Type B pancreatic cell (in vitro differentiated cells): Measurements from ENCODE around the gene ARSH. TPM values are rescaled to one million over a fixed set of nuclear protein-coding genes. Genes with fewer than 3 reads are reported as not detected.
A peak's percentile ranks its signal among the peaks of the same experiment; 100 is the strongest.
"Not testable (repeated sequence)": the region's sequence is repeated elsewhere in the genome, so short reads cannot be mapped to it uniquely, and the experiment has no call there.

ENCODE experiments used
- DNase-seq: peaks from one replicate; pipeline ENCODE4 v3.0.0; 2021; ENCODE audit warnings: mixed read lengths; ENCODE audit not compliant: unreplicated experiment; ENCODE audit errors: extremely low spot score
- H3K27ac Mint-ChIP-seq: 2 replicates; pipeline ENCODE4 v1.8.0; 2021; ENCODE audit warnings: mild to moderate bottlenecking, mixed read lengths
- H3K27me3 Mint-ChIP-seq: 2 replicates; pipeline ENCODE4 v1.8.0; 2021; ENCODE audit warnings: mixed read lengths
- H3K36me3 Mint-ChIP-seq: 2 replicates; pipeline ENCODE4 v1.8.0; 2021; ENCODE audit warnings: mixed read lengths
- H3K4me1 Mint-ChIP-seq: one replicate; pipeline ENCODE4 v1.8.0; 2021; ENCODE audit warnings: mixed read lengths; ENCODE audit not compliant: unreplicated experiment
- H3K4me3 Mint-ChIP-seq: 2 replicates; pipeline ENCODE4 v1.8.0; 2021; ENCODE audit warnings: mild to moderate bottlenecking, mixed read lengths
- H3K9me3 Mint-ChIP-seq: 2 replicates; pipeline ENCODE4 v1.8.0; 2021; ENCODE audit warnings: mixed read lengths
- long read RNA-seq: library from polyadenylated mRNA; unstranded; transcript quantifications from one replicate; pipeline ENCODE4 v2.0.0, GENCODE V29; 2020
- total RNA-seq: library from RNA; stranded (reverse); gene quantifications from 2 replicates; pipeline ENCODE4 v1.2.1, GENCODE V29; 2021; ENCODE audit warnings: low replicate concordance
- TF ChIP-seq, protein P1 (sequence below): fragments of 200-600 bp; sonication (generic); conservative IDR thresholded peaks from 2 replicates; pipeline ENCODE4 v1.5.0; 2021; ENCODE audit warnings: antibody characterized with exemption, mild to moderate bottlenecking

The ARSH gene, protein sequence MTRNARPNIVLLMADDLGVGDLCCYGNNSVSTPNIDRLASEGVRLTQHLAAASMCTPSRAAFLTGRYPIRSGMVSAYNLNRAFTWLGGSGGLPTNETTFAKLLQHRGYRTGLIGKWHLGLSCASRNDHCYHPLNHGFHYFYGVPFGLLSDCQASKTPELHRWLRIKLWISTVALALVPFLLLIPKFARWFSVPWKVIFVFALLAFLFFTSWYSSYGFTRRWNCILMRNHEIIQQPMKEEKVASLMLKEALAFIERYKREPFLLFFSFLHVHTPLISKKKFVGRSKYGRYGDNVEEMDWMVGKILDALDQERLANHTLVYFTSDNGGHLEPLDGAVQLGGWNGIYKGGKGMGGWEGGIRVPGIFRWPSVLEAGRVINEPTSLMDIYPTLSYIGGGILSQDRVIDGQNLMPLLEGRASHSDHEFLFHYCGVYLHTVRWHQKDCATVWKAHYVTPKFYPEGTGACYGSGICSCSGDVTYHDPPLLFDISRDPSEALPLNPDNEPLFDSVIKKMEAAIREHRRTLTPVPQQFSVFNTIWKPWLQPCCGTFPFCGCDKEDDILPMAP
- total RNA-seq = 0.24 TPM in 1 of 2 replicates, not detected in the other
- long read RNA-seq, partial matches to known transcripts = 0 of 1 reads
- long read RNA-seq, other reads (novel, unspliced or antisense) = 1 of 1 reads

DNA sequence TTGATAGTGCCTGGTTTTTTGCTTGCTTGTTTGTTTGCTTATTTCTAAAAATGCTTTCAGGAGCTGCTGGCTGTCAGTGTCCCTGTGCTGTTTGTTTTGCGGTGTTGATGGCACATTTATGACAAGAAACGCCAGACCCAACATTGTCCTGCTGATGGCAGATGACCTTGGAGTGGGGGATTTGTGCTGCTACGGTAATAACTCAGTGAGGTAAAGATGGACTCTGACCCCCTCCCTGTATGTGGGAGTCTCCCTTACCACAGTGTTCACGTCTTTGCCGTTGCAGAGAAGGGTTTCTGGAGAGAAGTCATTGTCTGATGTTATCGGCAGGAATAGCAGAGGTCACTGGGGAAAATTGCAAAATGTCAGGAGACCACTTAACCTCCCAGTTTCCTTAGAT lies at the start of gene ARSH:
Gene ARSH, plus strand, starts transcription at position 52 of the 400 bp plus-strand sequence. Its CDS starts 67 bp downstream, at position 119.
- Mint-ChIP-seq H3K27me3 (no peaks in the 10 kb centered on the region), H3K36me3 (peaks cover 4% of the 10 kb centered on the region), H3K4me3 (no peak within 1 kb of the TSS), H3K9me3 (peaks cover 9% of the 10 kb centered on the region), H3K4me1 (no peaks in the 10 kb centered on the region), H3K27ac (no peak within 1 kb of the TSS)
- TF ChIP-seq, protein P1, sequence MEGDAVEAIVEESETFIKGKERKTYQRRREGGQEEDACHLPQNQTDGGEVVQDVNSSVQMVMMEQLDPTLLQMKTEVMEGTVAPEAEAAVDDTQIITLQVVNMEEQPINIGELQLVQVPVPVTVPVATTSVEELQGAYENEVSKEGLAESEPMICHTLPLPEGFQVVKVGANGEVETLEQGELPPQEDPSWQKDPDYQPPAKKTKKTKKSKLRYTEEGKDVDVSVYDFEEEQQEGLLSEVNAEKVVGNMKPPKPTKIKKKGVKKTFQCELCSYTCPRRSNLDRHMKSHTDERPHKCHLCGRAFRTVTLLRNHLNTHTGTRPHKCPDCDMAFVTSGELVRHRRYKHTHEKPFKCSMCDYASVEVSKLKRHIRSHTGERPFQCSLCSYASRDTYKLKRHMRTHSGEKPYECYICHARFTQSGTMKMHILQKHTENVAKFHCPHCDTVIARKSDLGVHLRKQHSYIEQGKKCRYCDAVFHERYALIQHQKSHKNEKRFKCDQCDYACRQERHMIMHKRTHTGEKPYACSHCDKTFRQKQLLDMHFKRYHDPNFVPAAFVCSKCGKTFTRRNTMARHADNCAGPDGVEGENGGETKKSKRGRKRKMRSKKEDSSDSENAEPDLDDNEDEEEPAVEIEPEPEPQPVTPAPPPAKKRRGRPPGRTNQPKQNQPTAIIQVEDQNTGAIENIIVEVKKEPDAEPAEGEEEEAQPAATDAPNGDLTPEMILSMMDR = no peak
- no peak for DNase-seq

DNA sequence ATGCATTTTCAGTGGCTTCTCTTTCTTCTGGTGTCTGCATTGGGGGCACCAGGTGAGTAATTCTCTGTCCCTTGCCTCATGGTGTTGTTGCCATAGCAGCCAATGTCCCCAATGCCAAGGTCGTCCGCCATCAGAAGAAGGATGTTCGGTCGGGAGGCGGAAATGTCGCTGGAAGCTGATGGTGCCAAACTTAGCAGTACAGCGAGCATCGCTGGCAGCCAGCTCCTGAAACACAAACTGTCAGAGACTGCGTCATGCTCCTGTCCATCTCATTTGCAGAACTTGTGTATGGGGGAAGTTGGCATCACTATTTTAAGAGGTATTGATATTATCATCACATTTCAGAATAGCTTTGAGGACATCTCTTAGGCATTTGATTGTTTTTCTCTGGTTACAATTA lies 48.1 kb upstream of the ARSH start:
- Mint-ChIP-seq H3K9me3 (no peaks in the 10 kb centered on the region), H3K27ac (no peak overlapping the region), H3K27me3 (no peaks in the 10 kb centered on the region), H3K4me3 (no peak overlapping the region), H3K4me1 (peaks cover 18% of the 10 kb centered on the region), H3K36me3 (peaks cover 9% of the 10 kb centered on the region)
- TF ChIP-seq, protein P1 = no peak
- no peak for DNase-seq

DNA sequence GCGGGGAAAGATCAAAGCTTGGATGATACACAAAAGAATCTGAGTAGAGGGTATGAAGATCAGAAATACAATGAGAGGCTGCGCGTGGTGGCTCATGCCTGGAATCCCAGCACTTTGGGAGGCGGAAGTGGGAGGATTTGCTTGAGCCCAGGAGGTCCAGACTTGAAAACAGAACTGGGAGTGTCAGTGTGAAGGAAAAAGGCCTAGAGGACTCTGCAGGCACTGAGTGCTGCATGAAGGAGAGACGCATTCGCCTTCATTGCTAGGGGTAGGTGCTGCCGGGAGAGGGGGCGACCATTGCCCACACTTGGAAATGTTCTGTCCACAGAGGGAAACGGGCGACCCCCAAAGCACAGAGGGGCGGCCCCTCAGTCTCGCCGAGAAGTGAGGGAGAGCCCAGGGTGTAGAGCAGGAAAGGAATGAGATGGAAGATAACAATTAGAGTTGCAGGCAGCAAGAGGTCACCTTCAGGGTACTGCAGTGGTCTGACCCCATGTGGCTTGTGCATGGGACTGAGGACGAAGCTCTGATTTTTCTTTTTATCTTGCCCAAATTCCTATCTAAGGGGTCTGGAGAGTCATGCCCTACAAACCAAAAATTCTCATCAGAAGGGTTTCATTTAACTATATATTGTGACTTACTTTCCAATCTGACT lies 45.4 kb upstream of the ARSH start:
- Mint-ChIP-seq H3K4me1 (peaks cover 28% of the 10 kb centered on the region), H3K27ac (no peak overlapping the region), H3K9me3 (no peaks in the 10 kb centered on the region), H3K27me3 (no peaks in the 10 kb centered on the region), H3K36me3 (peaks cover 7% of the 10 kb centered on the region), H3K4me3 (no peak overlapping the region)
- TF ChIP-seq, protein P1 = no peak
- DNase-seq = no peak

DNA sequence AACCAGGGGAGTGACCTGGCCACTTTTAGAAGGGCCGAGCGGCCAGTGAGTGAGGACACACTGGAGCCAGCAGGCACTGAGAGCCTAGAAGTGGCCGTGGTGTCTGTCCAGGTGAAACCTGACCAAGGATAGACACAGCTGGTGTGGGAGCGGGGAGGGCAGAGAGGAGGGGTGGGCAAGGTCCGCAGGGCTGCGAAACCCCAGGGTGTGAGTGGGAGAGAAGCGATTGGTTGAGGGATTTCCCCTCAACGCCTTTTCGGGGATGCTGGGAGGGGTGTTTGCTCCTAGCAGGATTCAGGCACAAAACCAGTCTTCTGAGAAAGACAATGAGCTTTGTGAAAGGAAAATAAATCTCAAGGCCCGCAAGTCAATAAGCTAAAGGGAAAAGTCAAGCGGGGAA lies 44.0 kb upstream of the ARSH start:
- DNase-seq = no peak
- H3K9me3 Mint-ChIP-seq = no peaks in the 10 kb centered on the region
- peak overlapping the region; percentile 30 for H3K27ac Mint-ChIP-seq
- peaks cover 28% of the 10 kb centered on the region for H3K4me1 Mint-ChIP-seq
- H3K4me3 Mint-ChIP-seq = peak overlapping the region; percentile 81
- TF ChIP-seq, protein P1 = no peak
- peaks cover 5% of the 10 kb centered on the region for H3K36me3 Mint-ChIP-seq
- no peaks in the 10 kb centered on the region for H3K27me3 Mint-ChIP-seq

DNA sequence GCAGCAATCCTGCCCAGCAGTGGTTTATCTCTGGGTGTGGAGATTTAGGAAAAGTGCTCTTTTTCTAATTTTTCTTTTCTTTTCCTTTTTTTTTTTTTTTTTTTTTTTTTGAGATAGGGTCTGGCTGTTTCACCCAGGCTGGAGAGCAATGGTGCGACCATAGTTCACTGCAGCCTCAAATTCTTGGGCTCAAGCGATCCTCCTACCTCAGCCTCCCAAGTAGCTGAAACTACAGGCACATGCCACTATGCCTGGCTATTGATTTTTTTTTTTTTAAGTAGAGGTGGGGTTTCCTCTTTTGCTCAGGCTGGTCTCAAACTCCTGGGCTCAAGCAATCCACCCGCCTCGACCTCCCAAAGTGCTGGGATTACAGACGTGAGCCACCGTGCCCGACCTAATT lies 42.9 kb upstream of the ARSH start:
- not testable (repeated sequence) for DNase-seq, H3K9me3 Mint-ChIP-seq, H3K27ac Mint-ChIP-seq, H3K36me3 Mint-ChIP-seq, H3K27me3 Mint-ChIP-seq
- peak overlapping the region; percentile 20 for H3K4me3 Mint-ChIP-seq
- peaks cover 36% of the 10 kb centered on the region for H3K4me1 Mint-ChIP-seq

DNA sequence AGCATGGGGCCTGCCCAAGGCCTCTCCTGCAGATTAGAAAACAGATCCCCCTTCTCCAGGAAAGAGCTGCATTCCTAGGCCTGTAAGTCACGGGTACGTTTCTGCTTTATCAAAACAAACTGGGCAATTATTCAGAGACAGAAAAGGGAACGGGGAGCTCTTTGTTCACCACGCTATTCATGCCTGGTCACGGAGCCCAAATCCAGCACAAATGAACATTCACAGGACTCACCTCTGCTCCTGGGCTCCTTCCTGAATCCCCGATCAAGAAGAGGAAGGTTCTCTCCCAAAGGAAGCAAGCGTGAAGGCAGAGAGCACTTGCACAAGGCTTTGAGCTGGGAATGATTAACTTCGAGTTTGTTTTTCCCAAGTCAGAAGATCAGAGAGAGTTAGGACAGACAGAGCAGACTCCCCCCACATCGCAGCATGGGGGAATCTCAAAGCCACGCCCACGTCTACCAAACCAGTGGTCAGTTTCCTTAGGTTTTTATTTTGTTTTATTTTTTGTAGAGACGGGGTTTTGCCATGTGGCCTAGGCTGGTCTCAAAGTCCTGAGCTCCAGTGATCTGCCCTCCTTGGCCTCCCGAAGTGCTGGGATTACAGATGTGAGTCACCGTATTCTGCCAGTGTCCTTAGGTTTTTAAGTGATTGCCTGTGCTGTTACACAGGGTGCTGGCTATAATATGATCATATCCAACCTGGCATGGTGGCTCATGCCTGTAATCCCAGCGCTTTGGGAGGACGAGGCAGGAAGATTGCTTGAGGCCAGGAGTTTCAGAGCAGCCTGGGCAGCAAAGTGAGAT lies 42.2 kb upstream of the ARSH start:
- Mint-ChIP-seq H3K4me3 (peak overlapping the region; percentile 82), H3K27ac (peak overlapping the region; percentile 97), H3K4me1 (peaks cover 40% of the 10 kb centered on the region)
- H3K9me3 Mint-ChIP-seq, H3K36me3 Mint-ChIP-seq, H3K27me3 Mint-ChIP-seq, DNase-seq: not testable (repeated sequence)
